HG03571 (cell line): ENCODE measurements around the gene CEP164.
"Not testable (repeated sequence)": the region's sequence is repeated elsewhere in the genome, so short reads cannot be mapped to it uniquely, and the experiment has no call there.

Experiments
- ATAC-seq: cut with Tn5 transposase; IDR thresholded peaks from one replicate; pipeline ENCODE4 v1.9.1; 2021; ENCODE audit not compliant: unreplicated experiment

CEP164 gene

GRCh38 chr11:117437041-117437790 lies 109.6 kb downstream of the CEP164 start:
- ATAC-seq, result no peak

DNA sequence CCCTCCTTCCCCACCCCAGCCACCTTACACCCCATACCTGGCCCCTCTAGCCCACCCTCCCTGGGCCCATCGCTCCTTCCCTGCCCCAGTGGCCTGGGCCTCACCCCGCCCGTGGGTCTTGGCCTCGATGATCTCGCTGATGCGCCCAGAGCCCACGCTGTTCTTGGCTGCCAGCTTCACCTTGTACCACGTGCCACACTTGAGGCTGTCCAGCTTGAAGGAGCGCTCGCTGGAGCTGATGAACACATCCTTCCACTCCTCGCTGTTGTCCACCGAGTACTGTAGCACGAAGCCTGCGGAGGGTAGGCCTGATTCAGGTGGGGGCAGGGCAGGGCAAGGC lies 110.1 kb downstream of the CEP164 start:
- ATAC-seq, result no peak

GRCh38 chr11:117438371-117439000 lies 110.8 kb downstream of the CEP164 start:
- no peak for ATAC-seq

GRCh38 chr11:117439256-117439655 lies 111.6 kb downstream of the CEP164 start:
- ATAC-seq, result no peak

DNA sequence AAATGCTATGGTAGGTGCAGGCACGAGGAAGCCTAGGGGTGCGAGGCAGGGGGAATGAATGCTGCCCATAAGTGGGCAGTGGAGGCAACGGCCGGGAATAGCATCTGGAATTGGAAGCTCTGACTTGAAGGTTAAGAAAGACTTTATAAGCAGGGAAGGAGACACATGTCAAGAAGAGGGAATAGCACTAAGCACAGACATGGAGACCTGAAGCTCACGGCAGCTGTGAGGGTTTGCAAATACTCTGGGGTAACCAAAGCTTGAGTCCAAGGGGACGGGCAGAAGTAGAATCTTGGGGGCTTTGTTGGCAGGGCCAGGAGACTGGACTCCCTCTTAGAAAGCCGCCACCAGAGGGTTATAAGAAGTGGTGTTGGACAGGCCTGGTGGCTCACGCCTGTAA lies 112.6 kb downstream of the CEP164 start:
- ATAC-seq, result no peak

DNA sequence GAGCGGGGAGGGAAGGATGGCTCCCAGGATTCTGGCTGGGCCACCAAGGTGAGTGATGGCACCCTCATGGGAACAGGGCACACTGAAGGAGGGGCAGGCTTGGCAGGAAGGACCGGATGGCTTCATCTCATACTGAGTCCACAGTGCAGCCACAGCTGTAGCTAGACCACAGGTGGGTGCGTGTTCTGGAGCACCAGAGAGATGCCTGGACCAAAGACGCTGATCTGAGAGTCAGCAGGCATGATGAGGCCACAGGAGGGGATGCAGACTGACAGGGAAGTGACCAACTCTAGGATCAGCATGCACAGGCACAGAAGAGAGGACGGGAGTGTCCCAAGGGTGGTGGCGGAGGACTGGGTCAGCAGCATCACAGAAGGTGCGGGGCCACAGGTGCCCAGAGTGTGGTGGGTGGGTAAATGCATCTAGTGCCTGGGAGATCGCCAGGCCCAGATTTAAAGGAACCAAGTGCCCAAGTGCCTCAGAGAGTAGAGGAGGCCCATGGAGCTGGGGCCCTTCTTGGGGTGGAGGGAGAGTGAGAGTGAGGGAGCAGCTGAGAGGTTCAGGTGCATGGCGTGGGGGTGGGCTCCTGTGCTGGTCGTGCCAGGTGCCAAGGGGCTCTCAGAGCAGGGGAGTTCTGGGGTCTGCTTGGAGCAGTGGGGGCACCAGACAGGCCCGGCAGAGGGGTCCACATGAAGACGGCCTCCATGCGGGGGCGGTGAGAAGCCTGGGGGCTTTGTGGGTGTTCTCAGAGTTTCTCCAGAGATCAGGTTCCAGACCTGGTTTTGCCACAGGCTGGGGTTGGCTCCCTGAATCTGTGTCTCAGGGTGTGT lies 113.7 kb downstream of the CEP164 start:
- no peak for ATAC-seq

GRCh38 chr11:117442049-117442868 lies 114.6 kb downstream of the CEP164 start:
- no peak for ATAC-seq

DNA sequence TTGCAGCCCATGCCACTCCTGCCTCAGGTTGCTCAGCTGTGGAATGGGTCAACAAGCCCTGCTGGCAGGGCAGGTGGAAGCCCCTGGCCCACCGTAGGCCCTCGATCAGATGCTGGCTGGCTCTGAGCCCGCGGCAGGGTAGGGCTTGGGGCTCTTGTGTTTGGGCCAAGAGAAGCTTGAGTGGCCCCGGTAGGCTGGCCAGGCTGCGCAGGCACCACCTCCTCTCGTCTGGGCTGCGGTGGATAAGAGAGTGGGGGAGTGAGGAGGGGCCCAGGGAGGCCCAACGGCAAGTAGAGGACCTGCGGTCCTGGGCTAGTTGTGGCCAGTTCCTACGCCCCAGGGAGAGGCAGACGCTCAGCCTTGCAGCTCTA lies 115.2 kb downstream of the CEP164 start:
- no peak for ATAC-seq

GRCh38 chr11:117443266-117444186 lies 115.9 kb downstream of the CEP164 start:
- no peak for ATAC-seq

- no peak for ATAC-seq
Measured at GRCh38 chr11:117444256-117444655, 116.6 kb downstream of the CEP164 start.

GRCh38 chr11:117444711-117445658 lies 117.3 kb downstream of the CEP164 start:
- ATAC-seq, result no peak

GRCh38 chr11:117449111-117449693 lies 121.5 kb downstream of the CEP164 start:
- no peak for ATAC-seq

DNA sequence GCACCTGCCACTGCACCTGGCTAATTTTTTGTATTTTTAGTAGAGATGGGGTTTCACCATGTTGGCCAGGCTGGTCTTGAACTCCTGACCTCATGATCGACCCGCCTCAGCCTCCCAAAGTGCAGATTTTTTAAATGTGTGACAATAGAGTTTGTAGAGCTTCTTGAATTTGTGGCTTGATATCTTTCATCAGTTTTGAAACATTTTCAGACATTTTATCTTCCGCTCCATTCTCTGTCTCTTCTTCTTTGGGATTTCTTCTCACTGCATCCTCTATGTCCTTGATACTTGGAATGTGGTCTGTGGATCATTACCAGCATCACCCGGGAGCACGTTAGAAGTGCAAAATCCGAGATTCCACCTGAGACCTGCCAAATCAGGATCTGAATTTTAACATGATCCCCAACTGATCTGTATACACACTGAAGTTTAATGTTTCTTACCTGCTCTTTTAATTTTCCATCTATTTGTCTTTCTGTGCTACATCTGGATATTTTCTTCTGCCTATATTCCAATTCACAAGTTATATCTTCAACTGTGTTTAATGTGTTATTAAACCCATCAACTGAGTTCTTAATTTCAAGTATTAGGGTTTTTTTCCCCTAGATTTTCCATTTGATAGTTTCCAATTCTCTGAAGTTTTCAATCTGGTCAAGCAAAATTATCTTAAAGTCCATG lies 126.4 kb downstream of the CEP164 start:
- no peak for ATAC-seq

- no peak for ATAC-seq
Measured at GRCh38 chr11:117454564-117454917, 126.9 kb downstream of the CEP164 start.

DNA sequence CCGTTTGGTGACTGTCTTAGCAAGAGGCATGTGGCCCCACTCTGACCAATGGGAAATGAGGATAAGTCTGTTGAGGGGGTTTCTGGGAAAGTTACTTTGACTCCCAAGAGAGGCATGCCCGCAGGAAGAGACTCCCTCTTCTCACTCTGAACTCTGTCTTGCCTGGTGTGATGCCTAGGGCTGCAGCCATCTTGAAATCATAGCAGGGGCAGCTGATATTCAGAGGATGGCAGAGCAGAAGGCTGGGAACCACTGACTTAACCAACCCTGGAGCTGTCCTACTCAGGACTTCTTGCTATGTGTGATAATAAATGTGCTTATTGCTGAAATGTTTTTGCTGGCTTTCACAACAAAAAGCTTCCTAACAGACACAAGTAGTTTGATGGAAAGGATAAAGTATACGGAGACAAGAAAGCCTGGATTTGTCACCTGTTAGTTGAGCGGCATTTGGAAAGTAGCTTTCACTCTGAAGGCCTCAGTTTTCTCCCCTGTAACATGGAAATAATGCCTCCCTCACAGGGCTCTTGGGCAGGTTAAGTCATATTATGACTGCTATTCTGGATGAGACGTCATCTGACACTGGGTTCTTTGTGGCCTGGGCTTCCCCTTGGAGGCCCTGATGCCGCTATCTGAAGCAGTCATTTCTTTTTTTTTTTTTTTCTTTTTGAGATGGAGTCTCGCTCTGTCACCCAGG lies 128.5 kb downstream of the CEP164 start:
- ATAC-seq, result peak; percentile 60

DNA sequence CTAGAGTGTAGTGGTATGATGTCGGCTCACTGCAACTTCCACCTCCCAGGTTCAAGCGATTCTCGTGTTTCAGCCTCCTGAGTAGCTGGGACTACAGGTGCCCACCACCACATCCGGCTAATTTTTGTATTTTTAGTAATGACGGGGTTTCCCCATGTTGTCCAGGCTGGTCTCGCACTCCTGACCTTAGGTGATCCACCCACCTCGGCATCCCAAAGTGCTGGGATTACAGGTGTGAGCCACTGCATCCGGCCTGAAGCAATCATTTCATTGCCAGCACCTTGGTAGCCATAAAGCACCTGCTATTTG lies 129.0 kb downstream of the CEP164 start:
- not testable (repeated sequence) for ATAC-seq

DNA sequence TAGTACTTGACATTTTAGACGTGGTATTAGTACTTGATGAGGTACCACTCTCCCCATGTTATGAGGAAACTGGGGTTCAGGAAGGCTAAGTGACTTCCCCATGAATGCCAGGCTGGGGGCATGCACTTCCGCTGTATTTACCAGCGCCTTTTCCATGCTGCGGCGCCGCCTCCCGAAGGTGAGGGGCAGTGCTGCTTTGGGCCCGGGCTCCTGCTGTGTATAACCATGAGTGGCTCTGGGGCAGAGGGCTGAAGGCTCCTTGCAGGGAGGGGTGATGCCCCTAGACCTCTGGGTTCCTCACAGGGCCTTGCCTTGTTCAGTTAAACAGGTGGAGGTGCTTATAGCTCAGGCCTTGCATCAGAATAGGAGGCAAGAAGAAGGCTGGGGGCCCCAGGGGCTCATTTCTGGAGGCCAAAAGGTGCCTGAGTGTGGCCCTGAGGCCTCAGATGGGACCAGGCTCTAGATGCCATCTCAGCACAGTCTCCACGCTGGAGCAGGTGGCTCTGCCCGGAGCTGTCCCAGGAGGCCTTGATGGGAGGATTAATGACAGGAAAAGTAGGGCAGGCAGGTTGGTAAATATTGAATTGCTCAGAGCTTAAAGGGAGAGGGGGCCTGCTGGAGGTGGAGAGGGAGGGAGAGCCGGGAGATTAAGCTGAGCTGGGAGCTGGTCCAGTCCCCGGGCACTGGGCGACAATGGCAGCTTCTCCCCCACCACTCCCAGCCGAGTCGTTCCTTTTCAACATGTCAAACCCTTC lies 129.6 kb downstream of the CEP164 start:
- no peak for ATAC-seq
